Activated CD4-positive, alpha-beta T cell treated with anti-CD3 and anti-CD28 coated beads, Interleukin-2, Interleukin-6, amounts not matched to agents 100 ng/mL and 50 ng/mL, durations not matched to agents 16 hours and 8 hours (primary cell): ENCODE data around the gene FAM50B.

Experiments used
- DNase-seq: peaks from one replicate; pipeline ENCODE4 v3.0.0-alpha.2; 2020

The FAM50B gene

DNA sequence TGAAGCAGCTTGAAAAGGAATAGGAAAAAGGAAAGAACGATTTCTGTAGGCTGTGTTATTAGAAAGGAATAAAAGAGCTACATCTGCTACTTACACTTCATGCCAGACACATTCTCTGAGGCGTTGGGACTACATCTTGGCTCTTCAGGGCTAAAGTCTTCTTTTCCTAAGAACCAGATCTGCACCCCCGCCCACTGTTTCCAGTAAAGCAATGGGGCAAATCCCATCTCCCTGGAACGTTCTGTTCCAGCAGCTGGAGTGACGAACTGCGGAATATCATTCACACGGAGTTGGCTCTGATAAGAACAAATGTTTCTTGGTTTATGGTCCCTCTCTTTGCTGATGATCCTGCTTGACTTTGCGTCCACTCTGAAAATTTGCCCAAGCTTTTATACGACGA is 26.9 kb downstream of the FAM50B start:
- DNase-seq, result no peak

DNA sequence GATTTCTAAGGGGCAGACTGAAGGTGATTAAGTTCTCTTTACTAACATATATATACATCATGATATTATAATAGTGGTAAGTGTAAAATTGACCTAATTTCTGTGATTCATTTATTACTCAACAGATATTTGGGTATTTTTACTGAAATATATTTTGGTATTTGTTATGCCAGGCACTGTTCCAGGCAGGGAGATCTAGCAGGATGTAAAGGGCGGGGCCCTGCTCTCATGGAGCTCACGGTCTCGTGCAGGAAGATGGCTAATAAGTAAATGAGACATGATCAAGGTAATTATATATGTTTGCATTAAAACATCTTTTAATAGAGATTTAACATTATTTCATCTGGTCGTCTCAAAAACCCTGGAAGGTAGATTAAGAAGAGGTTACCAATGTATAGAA is 27.7 kb downstream of the FAM50B start:
- DNase-seq, result no peak

DNA sequence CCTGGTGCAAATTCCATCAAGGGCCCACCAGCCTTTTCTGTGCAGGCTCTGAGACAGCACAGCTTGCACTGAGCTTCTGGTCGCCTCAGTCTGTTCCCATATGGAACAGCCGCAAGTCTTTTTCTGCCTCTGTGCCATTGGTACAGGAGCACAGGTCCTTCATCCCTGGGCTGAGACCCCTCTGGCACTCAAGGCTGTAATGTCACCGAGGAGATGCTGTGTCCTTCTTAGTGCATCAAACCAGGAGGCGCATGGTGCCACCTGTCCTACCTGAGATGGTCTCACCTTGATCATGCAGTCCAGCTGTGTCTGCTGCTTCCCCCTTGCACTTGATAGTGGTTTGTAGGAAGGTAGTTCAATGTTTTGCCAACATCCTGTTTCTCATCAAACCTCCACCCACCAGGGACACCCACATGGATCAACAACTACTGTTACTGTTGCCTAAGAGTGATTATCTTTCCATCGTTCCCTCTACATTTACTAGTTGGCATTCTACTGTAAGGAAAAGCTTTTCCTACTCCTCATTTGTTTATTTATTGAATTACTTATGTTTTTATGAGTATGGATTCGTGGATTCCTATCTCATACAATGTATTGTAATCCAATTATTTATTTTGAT is 29.0 kb downstream of the FAM50B start:
- no peak for DNase-seq

DNA sequence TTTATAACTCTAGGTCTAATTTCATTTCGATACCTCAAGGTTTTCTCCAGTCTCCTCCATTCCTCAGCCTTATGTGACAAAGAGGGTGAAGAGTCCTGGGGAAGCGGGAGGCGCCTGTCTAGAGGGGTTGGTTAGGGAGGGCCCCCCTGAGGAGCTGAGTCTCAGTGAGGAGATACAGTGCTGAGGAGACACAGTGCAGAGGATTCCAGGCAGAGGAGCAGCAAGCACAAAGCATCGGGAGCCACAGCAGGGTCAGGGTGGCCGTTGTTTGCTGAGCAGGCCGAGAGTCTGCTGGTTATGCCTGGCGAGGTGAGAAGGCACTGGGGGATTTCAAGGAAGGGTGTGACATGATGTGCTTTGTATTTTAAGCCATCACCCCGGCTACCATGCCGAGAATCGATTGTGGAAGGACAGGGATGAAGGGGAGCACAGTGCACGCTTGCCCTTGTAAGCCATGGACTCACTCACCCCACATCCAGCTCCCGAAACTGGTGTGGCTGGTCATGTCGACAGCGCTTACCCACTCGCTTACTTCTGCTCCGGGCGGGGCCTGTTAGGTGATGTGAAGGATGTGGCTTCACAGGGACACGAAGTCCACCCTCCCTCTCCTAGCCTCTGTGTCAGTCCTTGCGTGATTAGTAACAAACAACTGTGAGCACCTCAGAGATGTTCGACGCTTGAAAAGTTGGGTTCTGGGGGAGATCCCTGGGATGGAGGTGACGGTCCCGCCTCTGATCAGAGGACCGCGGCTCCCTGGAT is 30.2 kb downstream of the FAM50B start:
- DNase-seq, result no peak

DNA sequence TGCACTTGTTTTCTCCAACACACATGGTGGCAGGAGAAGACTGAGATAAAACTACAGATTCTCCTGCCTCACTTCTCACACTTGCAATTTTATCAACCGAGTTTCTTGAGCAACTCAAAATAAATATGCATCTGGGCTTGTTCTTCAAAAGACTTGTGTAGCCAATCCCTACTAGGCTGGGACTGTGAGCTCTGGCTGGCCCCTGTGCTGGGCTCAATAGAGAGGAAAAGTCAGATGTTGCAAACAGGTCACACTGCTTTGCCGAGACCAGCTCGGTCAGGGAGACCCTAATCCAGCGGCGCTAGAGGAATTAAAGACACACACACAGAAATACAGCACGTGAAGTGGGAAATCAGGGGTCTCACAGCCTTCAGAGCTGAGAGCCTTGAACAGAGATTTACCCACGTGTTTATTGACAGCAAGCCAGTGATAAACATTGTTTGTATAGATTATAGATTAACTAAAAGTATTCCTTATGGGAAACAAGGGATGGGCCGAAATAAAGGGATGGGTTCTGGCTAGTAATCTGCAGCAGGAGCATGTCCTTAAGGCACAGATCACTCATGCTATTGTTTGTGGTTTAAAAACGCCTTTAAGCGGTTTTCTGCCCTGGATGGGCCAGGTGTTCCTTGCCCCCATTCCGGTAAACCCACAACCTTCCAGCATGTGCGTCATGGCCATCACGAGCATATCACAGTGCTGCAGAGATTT is 32.7 kb downstream of the FAM50B start:
- DNase-seq, result no peak

DNA sequence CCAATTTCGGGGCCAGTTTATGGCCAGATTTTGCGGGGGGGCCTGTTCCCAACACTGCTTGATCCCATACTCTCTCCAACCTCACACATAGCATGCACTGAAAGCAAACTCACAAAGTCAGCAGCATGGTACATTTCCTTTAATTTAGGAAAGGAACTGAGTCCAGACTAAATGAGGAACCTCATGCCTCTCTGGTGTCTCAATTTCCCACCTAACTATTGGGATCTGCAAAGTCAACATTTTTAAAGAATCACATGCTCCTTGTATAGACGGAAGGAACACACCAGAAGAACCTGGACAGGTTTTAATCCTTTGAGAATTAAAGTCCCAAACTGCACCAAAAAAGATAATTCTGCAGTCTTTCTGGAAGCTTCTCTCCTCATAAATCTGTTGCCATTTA is 33.3 kb downstream of the FAM50B start:
- DNase-seq, result no peak

DNA sequence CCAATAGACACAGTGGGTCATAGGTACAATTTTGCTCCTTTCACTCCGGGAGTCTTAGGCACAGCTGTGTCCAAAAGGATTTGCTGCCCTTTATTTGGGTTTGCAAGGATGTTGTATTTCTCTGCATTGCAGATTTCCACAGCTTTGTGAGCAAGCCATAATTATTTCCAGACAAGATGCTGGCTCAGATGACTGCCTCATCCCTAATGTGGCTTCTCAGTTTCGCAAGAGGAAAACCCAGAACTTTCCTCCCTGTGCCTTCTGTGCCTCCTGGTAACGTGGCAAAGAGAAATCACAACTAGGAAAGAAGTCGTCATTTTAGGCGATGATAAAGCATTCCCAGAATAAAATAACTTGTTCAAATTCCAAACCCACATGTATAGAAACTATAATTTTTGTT is 33.7 kb downstream of the FAM50B start:
- no peak for DNase-seq

DNA sequence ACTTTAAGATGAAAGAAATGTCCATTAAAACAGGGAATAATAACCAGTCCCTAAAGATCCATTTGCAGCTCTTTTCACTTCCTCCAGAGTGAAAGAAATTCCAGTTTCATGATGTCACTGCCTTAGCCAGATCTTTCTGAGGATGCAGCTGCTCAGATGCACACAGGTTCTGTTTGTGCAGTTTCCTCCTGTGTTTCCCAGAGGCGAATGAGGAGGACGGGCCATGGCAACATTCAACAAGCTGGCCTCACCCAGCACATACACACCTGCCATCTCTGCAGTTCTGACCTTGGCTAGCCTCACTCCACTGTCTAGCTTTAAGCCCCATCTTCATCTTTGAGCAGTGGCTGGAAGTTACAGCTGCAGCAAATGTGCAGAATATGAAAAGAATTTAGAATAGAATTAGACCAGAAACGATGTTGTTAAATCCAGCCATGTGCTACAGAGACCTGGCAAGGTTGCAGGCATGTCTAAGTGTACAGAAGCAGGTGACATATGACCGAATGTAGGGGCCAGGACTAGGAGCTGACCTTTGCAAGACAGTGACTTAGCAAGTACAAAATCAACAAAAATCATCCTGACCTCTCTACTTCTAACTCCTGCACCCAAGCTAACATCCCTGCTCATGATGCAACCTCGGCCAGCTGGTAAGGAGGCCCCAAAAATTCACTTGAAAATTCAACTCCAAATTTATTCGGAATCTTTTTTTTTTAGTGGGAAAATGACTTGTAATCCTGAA is 35.0 kb downstream of the FAM50B start:
- DNase-seq, result no peak

DNA sequence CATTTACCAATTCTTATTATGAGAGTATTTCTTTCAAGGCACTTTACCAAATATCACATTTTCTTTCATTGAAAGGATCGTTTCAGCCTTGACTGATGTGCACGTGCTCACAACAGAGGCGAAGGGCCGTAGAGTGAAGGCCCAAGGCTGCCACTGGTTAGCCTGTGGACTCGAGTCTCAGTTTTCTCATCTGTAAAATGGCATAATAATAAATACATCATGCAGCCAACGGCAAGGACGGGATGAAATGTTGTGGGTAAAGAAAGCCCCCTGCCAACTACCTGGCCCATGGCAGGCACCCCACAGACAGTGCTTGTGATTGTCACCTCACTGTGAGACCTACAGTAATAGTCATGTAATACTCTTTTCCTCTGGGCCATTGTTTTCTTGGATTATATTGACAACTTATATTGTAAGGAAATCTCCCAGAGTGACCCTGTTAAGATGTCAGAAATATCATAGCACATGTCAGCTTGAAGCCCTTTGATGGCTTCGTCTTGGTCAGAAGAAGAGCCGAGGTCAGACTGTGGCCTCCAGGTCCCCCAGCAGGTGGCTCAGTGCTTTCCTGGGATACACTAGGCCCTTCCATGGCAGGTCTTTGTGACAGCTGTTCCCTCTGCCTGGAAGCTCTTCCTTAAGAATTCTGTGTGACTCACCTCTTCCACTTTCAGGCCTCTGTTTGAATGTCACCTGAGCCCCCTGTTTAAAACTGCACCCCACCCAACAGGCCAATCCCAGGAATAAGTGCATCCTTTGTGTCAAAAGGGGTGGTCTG is 36.3 kb downstream of the FAM50B start:
- no peak for DNase-seq

DNA sequence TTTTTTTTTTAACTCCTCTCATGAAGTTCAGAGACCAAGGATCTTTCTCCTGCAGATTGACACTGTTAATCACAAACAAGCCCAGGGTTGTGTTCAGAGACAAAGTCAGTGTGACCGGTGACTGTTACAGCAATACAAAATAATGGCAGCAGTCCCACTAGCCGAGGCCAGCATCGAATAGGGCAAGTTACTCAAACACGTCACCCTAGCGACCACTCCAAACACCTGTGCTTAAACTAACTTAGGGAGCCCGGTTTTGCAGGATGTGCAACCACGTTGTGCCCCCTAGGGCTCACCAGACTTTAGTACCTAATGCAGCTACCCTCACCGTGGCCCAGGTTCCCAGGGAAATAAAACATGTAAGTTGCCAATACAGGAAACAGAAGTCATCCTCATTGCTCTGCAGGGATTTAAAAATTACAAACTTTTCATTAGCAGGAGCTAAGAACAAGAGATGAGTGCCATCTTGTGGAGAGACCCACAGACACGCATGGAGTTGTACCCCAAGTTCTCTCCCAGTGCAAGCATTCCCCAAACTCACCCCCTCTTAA is 38.1 kb downstream of the FAM50B start:
- DNase-seq, result peak; percentile 25

DNA sequence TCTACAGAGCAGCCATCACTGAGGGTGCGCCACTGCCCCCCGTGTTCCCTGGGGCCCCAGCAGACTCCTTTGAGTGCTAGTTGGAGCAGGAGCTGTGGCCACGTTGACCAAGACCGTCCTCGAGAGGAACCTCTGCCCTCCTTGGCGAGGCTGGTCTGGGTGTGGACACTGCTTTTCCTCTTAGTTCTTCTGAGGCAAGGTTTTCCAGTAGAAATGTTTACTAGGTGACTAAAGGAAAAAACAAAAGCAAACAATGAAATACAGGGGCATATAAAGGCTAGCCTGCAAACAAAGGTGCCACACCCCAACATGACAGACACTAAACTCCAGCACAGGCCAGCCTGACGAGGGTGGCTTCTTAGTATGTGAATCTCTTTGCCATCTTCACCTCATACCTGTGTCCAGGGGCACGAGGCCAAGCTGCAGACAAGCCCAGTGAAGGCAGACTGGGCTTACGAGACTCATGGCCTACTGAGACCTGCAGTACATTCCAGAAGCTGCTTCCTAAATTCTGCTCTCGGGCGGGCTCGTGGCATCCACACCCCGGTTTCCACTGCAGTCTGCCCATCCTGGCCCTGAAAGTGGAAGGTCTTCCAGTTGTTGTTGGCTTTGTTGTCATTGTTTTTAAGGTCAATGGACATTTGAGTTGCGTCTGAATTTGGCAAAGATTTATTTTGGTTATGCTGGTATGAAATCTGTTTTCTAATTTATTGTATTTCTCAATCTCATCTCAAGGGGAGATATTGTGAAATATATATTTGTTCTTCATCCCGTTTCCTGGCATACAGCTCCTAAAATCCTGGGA is 39.2 kb downstream of the FAM50B start:
- no peak for DNase-seq

DNA sequence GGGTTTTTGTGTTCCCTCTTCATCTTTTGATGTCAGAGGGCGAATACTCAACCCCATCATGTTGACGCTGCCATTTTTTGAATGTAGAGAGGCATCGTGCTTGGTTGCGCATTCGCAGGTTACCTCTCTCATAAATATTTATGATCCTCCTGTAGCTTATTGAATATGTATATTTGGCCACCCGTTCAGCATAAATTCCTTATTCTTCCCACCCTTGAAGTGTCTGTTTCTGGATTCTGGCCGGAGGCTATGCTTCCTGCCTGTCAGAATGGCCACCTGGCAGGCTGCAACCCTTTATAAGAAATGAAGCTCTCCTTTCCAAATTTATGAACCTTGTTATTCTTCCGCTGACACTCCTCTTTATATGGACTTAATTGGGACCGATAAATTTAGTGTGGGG is 40.9 kb downstream of the FAM50B start:
- DNase-seq, result no peak

DNA sequence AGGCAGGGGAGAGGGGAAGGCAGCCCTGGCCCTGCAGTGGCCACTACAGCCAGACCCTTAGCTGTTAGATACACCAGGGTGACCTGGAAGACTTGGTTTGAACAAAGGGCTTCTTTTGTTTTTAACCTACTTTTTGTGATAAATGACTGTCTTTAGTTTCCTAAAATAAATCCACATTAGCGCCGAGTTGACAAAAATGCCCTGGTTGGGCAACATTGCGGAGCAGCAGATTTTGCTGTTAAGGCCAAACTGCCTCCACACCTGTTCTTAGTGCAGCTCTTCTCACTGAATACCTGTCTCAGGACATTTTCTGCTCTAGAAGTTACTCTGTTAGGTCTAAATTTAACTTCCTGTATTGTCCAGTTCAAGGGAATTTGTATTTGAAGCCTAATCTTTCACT is 42.7 kb downstream of the FAM50B start:
- no peak for DNase-seq

DNA sequence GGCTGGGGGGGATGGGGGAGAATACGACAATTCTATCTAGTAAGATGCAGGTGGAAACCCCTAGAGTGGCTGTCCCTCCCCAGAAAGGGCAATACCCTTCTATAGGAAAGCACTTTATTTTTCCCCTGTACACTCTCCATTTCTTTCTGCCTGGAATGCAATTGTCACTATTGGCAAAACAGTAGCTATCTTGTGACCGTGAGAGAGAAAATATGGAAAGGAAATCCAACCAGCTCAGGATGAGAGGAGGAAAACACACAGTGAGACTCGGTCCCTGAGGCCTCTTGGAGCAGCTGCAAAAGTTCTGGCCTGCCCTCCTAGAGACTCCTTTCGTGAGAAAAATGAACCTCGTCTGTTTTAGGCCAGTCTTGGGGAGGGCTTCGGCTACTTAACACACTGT is 43.4 kb downstream of the FAM50B start:
- no peak for DNase-seq

DNA sequence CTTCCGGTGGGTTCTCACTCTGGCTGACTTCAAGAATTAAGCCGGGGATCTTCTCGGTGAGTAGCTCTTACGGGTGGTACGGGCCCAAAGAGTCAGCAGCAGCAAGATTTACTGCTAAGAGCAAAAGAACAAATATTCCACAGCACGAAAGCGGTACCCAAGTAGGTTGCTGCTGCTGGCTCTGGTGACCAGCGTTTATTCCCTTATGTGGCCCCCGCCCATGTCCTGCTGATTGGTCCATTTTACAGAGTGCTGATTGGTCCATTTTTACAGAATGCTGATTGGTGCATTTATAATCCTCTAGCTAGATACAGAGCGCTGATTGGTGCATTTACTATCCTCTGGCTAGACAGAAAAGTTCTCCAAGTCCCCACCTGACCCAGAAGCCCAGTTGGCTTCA is 44.3 kb downstream of the FAM50B start:
- DNase-seq, result no peak

DNA sequence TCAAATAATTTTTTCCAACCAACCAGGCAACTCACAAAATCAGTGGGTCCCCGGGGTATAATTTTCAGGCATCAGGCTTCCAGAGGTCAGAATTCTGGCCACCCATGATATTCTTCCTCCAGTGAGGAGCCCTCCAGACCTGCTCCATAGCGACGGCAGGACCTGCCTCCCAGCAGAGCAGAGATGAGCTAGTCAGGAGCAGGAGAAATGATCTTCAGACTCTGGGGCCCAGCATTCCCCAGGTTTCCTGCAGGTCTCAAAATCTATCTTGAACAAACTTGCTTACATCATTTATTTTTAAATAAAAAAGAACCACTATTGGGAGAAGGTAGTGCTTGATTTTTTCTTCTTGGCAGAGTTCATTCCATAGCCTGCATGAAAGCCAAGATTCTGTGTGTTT is 44.7 kb downstream of the FAM50B start:
- no peak for DNase-seq

DNA sequence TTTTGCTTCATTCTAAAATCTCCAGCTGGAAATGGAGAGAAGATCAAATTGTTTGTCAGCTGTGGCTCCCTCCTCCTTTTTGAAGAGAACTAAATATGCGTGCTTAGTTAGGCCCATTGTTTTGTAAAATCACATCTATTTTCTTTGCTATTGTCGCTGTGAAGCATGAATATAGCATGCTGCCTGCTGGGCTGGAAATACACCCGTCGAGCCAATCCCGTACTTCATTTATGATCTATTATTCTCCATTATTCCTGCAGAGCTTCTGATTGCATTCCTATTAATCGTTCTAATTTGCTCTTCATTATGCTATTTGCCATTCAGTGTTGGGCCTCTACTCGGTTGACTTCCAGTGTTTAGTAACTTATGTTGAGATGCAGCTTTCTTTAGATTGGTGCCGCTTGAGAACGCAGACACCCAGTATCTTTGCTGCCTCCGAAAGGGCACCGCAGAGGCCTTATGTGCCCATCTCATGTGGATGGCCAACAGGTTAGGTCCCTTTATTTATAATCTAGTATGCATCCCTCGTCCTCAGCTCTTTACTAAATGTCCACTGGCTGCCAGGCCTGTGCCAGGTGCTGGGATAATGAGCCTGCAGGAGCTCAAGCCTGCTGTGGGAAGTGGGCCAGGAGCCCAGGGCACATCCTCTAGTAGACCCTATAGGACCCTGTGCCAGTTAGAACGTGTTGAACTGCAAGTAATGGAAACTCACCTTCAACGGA is 45.6 kb downstream of the FAM50B start:
- no peak for DNase-seq

DNA sequence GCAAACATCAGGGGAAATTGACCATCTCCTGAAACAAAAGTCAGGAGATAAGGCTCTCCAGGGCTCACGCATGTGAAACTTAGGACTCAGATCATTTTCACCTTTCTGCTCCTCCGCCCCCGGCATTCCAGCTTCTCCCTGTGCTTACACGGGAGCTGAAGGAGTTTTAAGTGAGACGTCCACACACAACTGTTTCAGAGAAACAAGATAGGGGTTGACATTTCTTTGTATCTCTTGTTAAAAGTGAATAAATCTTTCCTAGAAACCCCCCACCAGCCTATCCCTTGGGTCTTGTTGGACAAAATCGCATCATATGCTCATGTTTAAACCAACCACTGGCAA is 46.1 kb downstream of the FAM50B start:
- DNase-seq, result no peak

DNA sequence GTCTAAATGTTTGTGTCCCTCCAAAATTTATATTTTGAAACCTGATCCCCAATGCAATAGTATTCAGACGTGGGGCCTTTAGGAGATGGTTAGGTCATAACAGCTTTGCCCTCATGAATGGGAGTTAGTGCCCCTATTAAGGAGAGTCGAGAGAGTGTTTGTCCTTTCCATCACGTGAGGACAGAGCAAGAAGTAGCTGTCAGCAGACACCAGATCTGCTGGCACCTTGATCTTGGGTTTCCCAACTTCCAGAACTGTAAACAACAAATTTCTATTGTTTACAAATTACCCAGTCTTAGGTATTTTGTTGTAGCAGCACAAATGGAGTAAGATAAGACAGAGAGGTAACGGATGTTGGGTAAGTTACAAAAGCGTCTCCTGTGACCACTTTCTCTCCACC is 46.6 kb downstream of the FAM50B start:
- no peak for DNase-seq

DNA sequence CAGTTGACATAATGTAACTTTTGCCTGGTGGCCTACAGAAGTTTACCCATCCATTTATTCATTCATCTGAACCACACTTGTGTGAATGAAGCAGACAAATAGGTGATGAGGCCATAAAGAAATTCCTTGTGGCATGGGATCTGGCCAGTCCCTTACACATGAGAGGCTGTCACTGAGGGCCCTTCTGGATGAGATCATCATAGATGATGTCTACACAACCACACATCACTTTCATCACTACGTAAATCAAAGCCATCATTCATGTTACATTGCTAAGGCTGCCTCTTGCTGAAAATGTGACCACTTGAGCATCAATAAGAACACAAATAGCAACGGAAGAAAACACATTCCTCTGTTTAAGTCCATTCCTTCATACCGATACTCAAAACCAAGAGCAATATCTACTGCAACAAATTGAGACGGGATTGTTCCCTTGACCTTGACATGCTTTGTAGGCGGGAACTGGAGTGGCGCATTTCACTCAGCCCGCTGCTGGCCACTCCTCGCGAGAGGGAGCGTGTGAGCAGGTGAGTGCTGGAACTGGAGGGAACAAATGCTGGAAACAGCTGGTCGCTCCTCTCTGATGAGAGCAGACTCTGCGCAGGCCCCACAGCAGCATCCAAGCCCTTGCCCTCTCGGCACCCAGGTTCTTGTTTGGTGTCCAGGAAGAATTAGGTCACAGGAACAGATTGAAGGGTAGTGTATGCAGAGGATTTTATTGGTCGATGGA is 49.3 kb downstream of the FAM50B start:
- DNase-seq, result no peak
